NCI-H2171 treated with DMSO at 0.1 percent for 48 hours (cell line): ENCODE measurements around the gene TCF12.

Source experiments
- DNase-seq: peaks from one replicate; lab custom pipeline; 2025; lab: John Stamatoyannopoulos, UW

Gene TCF12

DNA sequence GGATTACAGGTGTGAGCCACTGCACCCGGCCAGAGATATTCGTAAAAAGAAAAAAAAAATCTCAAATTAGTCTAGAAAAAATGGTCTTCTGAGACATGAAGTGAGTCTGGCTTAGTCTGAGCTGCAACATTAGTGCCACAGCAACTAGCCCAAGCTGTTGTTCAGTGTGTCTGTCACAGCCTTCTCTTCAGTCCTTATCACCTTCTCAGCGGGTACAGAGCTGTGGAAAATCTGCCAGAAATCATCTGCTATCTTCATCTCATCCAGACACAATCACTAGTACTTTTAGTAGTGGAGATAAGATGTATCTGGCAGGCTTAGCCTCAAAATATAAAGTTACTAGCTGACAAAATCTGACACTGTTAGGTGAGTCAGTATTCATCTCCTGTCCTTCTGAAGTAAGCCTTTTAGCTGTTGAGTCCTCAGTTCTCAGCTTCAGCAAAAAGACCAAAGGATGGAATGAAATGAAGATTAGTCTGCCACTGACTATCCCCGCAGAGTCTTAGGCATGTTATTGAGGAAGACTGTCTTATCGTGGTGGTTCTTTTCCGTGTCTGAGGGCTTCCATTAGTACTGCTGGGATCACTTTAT, 337.4 kb downstream of the TCF12 start:
- DNase-seq = no peak

GRCh38 chr15:57256939-57257338, 338.5 kb downstream of the TCF12 start:
- no peak for DNase-seq

DNA sequence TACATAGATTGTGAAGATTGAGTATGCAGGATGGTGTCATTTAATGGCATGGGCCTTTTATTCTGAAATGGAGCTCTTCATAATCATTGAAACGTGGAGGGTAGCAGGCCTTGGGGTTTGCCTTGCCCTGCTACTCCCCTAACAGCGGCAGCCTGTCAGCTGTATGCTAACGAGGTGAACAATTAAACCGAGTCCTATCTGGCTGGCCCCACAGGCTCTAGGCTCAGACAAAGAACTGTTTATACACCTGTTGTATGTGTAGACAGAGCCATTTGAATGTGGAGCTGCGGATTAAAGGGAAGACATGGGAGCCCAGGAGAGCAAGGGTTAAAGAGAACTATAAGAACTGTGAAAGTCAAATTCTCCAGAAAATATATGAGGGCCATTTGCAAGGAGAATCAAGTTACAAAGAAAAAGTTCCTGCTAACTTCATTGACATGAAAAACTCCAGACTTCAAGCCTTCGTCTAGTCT, 341.2 kb downstream of the TCF12 start:
- peak; percentile 19 for DNase-seq

- no peak for DNase-seq
Observed at GRCh38 chr15:57263520-57263919, 345.1 kb downstream of the TCF12 start.

DNA sequence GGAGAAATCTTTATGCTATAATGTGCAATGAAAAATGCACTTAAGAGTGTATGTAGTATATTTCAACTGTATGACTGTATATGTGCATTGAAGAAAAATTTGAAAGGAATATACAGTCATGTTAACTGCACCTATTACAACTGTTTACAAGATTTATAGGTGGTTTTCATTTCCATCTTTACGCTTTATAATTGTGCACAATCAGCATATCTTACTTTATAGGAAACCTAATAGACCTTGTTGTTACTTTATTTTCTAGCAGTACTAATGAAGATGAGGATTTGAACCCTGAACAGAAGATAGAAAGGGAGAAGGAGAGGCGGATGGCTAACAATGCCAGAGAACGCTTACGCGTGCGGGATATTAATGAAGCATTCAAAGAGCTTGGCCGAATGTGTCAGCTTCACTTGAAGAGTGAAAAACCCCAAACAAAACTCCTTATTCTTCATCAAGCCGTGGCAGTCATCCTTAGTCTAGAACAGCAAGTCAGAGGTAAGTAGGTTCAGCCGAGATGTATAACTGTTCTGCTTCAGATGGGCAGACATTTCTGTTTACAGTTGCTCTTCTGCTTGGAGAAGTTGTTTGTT, 354.4 kb downstream of the TCF12 start:
- no peak for DNase-seq

DNA sequence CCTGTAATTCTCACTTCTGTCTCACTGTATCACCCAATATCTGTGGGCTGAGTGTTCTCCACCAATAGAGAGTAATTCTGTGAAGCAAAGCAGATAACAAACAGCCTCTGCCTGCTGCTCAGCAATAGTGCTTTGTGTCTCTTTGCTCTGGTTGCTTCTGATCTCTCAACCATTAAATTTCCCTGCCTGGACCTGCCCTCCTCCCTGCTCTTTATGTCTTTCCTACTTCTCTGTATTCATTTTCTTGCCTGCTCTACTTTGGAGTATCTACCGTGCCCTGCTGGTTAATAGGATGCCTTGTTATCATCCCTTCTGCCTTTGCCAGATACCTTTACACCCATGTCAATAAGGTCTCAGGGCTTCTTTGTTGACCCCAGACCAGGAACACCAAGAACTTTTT, 355.0 kb downstream of the TCF12 start:
- DNase-seq = peak; percentile 88

DNA sequence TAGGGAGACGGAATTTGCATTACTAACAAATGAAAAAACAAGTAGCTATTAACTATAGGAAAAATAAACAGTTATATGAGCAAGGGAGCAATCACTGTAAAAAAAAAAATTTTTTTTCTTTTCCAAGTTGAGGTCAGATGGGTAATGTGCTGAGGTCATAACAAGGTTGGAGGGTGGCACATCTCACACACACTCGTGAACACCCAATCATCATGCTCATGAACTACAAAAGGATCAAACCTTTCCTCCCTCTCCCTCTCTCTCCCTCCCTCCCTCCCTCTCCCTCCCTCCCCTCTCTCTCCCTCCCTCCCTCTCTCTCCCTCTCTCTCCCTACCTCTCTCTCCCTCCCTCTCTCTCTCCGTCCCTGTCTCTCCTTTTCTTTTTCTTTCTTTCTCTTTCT, 360.0 kb downstream of the TCF12 start:
- DNase-seq = no peak

DNA sequence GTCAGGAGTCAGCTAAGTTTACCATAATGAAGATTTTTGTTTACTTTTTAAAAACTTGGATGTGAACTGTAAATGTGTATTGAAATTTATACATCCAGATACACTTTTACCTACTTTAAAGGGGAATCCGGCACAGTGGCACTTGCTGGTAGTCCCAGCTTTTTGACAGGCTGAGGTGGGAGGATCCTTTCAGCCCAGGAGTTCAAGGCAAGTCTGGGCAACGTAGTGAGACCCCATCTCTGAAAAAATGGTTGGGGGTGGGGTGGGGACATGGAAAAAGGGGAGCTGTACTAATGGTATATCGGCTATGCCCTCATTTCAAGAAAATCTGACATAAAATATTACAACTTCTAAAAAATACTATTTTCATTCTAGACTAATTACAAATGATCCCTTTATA, 362.0 kb downstream of the TCF12 start:
- DNase-seq = no peak

GRCh38 chr15:57281321-57281720, 362.9 kb downstream of the TCF12 start:
- no peak for DNase-seq

GRCh38 chr15:57282686-57283085, 364.2 kb downstream of the TCF12 start:
- no peak for DNase-seq

DNA sequence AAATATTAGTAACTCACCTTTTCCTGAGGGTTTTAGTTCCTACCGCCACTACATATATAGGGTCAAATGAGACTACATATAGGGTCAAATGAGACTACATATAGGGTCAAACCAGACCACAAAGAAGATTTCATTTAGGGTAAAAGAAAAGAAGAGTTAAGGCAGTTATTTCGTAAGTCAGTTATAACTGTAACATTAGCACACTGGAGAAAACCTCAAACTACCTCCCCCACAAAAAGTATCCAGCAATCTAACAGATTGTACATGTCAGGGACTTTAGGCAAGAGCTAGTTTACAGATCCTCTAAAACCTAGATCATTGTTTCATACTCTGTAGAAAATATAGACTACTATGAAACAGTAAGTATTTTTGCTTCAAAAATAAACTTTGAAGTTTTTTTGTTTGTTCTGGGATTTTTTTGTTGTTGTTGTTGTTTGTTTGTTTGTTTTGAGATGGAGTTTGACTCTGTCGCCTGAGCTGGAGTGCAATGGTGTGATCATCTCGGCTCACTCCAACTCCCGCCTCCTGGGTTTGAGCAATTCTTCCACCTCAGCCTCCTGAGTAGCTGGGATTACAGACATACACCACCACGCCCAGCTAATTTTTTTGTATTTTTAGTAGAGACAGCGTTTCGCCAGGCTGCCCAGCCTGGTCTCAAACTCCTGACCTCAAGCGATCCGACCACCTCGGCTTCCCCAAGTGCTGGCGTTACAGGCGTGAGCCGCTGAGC, 365.5 kb downstream of the TCF12 start:
- no peak for DNase-seq

- DNase-seq = no peak
Observed at GRCh38 chr15:57284535-57284934, 366.1 kb downstream of the TCF12 start.

DNA sequence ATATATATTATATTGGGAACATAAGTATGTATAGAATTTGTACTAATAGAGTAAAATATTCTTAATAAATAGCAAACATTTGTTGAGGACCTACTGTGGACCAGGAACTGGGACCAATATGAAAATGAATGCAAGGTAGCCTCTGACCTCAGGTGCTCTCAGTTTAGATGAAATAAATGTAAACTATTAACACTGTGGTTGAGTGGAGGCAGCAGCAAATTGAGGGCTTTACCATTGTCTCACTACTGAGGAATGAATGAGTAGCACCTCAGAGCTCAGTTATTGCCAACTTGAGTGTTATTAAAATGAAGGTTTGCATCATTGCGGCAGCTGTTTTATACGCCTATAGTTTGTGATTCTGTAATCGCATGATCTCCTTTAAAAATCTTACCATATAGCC, 366.9 kb downstream of the TCF12 start:
- no peak for DNase-seq

GRCh38 chr15:57286446-57287122, 368.1 kb downstream of the TCF12 start:
- DNase-seq = no peak

- no peak for DNase-seq
Observed at GRCh38 chr15:57287123-57287521, 368.7 kb downstream of the TCF12 start.

- DNase-seq = no peak
Observed at GRCh38 chr15:57288926-57289580, 370.6 kb downstream of the TCF12 start.

DNA sequence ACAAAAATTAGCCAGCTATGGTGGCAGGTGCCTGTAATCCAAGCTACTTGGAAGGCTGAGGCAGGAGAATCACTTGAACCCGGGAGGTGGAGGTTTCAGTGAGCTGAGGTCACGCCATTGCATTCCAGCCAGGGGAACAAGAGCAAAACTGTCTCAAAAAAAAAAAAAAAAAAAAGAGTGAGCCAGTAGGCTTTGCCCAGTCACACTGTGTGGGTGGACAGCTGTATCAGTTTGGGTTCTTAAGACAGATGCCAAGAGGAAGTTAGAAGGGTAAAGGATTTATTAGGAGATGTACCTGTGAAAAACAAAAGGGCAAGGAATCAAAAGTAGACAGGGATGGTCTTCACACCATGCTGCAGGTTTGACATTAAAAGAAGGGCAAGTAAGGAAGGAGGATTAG, 371.7 kb downstream of the TCF12 start:
- DNase-seq = no peak

DNA sequence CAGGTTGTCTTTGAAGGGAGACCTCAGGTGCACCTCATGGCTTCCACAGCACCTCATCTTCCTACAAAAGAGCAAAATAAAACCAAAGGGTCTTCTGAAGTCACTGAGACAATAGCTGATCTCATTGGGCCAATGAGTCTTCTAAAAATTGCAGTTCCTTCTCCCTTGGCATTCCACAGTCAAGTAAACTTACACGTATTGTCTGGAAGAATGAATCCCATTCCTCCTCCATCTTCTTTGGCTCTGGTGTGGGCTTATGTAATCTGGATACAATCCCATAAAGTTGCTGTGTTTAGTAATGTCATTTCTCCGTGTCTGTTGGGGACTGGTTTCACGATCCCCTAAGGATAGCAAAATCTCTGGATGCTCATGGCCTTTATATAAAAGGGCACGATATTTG, 372.4 kb downstream of the TCF12 start:
- DNase-seq = no peak

DNA sequence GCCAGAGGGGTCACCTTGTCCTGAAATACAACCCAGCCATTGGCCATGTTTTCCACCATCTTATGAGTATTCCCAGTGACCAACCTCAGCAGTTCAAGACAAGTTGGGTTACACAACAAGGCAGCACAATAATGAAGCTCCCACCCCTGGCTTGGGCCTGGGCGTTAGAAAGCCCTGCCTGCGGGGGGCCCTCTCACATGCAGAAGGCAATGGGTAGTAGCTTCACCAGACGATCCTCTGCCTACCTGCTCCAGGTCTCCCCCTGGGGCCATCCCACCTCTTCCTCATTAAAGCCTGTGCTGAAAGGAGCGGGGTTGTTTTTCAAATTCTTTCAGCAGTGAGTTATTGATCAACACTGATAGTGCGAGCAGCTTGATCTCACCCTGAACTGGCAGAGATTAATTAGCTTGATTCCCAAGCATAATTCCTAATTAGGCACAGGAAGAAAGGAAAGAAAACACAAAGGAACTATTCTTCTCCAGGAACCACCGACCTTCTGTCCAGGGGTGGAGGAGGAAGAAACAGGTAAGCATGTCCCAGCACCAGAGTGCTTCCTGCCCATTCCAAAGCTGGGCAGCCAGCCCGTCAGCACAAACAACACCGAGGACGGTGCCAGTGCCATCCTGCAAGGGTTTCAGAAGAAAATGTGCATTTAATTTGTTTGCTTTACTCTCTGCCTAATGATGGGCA, 378.2 kb downstream of the TCF12 start:
- no peak for DNase-seq

DNA sequence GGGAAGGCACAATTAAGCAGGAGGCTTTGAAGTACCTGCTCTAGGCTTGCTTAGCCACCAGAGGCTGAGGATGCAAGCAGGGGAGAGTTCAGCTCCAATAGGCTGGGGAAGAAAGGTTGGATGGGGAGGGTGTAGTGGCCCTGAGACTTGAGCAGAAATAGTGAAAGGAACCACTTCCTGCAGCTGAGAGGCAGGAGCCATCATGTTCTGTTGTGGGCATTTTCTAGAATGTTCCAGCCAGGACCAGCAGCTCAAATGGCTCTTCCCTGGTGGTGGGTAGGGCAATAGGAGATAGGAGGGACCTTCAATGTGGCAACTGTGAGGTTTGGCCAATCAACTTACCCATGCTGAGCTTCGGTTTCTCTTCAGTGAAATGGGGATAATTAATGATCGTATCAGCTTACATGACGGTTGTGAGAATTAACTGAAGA, 378.7 kb downstream of the TCF12 start:
- peak; percentile 42 for DNase-seq

DNA sequence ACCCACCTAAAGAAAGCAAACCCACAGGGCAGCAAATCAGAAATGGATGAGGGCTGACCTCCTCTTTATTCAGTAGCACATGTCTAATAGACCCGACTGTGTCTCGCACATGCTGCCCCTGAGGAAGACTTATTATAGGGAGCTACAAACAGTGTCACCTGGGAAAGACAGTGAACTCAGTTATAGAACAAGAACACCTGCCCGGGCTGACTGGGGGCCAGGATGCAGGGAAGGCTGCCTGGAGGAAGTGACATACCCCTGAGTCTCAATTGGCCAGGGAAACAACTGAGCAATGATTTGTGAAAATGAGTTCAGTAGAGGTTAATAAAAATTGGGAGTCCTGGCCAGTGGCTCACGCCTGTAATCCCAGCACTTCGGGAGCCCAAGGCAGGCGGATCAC, 379.2 kb downstream of the TCF12 start:
- DNase-seq = no peak

GRCh38 chr15:57298204-57298603, 379.8 kb downstream of the TCF12 start:
- DNase-seq = no peak
